HG02610 (cell line): ENCODE data around the gene PCNT.

ENCODE experiments used
- ATAC-seq: cut with Tn5 transposase; IDR thresholded peaks from one replicate; pipeline ENCODE4 v1.9.1; 2021; ENCODE audit warnings: mild to moderate bottlenecking, moderate library complexity; ENCODE audit not compliant: unreplicated experiment

The PCNT gene

DNA sequence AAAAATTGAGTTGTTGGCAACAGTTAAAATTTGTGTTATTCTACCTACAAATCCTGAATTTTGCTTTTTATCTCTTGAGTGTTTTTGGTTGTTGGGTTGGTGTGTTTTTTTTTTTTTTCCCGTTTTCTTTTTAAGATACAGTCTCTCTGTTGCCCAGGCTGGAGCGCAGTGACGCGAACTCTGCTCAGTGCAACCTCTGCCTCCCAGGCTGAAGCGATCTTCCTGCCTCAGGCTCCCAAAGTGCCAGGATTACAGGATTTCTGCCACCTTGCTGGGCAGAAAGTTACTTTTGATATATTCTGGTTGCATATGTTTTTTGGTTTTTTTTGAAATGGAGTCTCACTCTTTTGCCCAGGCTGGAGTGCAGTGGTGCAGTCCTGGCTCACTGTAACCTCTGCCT, 4.2 kb downstream of the PCNT start:
- no peak for ATAC-seq

DNA sequence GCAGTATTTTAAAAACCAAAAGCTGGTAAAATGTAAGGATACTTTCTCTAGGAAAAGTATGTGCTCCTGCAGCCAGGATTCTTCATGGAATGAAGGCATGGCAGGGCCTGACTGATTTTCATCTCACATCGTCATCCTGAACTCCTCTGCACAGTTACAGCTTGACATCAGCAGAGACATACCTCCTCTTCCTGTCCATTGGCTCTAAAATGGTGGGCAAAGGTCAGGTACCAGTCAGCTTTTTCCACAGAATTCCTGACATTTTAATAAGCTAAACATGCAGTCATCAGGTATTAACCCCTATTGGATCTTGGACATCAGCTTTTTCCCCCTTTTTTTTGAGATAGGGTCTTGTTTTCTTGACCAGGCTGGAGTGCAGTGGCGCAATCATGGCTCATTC, 5.8 kb downstream of the PCNT start:
- ATAC-seq, result no peak

- no peak for ATAC-seq
These were observed 10.6 kb downstream of the PCNT start for GRCh38 chr21:46334351-46335140.

DNA sequence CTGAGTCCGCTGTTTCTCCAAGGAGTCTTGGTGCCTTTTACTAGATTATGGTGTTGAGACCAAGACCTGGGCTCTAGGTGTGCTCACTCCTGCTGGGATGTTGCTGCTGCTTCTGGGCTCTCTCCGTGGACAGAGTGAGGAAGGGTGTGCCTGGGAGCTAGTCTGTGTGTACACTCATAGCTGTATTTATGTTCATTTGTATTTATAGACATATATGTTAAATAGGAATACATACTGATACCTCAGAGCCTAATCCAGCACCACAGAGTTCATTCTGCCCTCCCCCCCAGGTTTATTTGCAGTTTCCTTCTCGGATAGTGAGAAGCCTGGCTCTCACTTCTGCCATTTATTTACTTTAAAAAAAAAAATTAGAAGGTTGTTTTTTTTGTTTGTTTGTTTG, 12.6 kb downstream of the PCNT start:
- no peak for ATAC-seq

- no peak for ATAC-seq
These were observed 17.0 kb downstream of the PCNT start for GRCh38 chr21:46340998-46341397.

DNA sequence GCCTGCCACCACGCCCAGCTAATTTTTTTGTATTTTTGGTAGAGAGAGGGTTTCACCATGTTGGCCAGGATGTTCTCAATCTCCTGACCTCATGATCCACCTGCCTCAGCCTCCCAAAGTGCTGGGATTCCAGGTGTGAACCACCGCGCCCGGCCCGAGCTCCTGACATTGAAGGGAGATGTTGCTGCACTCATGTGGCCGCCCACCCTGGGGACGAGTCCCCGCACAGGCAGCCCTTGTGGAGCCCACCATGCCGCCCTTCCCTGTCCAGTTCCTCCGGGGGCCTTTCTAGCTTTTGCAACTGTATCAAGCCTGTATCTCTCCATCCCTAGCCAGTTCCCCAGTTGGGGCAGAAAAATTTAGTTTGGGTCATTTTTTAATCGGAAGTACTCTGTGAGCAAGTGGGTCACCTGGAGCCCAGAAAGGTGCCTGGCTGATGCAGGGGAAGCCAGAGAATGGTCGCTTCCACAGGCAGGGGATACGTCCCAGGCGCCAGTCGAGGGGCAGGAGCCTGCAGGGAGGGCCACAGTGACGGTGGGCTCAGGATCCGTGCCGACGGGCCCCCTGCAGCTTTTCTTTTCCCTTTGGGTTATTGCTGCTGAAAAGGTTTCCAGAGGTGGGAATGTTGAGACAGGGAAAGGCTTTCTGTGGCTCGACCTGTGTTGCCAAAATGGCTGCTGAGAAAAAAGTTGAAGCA, 20.4 kb downstream of the PCNT start:
- ATAC-seq, result no peak

- ATAC-seq, result no peak
These were observed 21.9 kb downstream of the PCNT start for GRCh38 chr21:46345861-46346260.

DNA sequence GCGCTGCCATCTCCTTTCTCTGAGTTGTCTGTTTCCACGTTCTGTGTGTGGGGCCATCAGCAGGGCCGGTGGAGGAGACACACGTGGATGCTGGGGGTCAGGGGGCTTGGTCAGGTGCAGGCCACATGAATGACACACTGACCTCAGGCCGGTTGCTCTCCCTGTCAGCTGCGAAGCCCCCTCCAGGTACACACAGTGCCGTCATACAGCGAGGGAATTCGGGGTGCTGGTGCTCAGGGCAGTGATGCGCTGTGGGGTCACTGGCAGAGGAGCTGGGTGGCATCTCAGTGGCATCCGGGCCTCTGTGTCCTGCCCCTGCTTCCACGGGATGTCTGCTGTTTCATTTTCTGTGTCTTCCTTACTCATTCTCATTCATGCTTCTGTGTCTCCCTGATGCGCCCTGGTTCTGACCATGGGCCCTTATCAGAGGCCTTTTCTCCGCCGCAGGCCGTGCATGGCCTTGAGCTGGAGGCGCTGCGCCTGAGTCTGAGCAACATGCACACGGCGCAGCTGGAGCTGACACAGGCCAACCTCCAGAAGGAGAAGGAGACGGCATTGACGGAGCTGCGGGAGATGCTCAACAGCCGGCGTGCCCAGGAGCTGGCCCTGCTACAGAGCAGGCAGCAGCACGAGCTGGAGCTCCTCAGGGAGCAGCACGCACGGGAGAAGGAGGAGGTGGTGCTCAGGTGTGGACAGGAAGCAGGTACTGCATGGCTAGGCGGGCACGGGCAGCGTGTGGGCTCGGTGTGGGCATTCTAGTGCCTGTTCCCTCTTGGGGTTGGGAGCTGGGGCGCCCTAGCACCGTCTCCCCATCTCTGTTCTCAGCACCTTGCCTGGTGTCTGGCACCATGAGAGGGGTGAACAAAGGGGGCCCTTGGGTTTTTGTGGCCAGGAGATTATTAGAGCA, 22.6 kb downstream of the PCNT start:
- no peak for ATAC-seq

GRCh38 chr21:46347203-46347550, 23.2 kb downstream of the PCNT start:
- ATAC-seq, result no peak

GRCh38 chr21:46347791-46348381, 23.9 kb downstream of the PCNT start:
- no peak for ATAC-seq

DNA sequence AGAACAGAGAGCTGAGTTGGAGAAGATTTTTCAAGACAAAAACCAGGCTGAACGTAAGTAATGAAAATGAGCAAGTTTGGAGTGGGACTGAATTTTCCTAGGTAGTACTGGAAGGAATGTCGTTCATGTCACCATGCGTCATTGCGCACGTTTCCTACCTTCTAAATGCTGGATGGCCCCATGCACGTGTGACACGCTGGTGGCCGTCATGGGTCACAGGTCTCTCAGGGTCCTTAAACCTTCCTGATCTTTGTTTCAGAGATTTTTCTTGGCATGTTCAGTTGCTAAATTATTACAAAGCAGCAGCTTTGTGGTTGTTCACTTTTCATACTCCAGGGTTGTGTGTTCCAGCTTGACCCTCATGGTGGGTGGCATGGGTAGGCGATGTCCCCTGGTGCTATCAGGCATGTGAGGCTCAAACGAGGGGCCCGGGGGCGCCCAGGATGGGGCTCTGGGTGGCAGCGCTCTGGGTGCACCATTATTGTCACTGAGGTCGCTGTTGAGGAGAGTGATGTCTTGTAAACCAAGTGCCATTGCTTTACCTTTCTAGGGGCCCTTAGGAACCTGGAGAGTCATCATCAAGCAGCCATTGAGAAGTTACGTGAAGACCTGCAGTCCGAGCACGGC, 25.3 kb downstream of the PCNT start:
- no peak for ATAC-seq

DNA sequence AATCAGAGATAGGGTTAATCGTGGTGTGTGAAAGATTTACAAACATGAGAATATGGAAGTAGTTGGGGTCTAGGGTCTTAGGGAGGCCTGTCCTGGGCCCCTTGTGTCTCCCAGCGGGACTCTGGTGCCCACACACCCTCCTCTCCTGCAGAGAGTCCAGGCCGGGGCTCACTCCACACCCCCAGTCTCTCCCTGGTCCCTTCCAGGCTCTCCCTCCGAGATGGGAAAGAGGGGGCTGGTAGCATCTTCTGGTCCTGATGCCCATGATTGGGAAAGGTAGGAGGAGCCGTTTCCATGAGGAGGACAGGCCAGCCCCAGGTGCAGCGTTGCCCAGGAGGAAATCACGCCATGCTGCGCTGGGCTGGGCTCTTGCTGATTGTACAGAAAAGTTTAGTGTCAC, 26.6 kb downstream of the PCNT start:
- ATAC-seq, result no peak

- no peak for ATAC-seq
These were observed 27.0 kb downstream of the PCNT start for GRCh38 chr21:46350981-46351380.

- no peak for ATAC-seq
These were observed 27.7 kb downstream of the PCNT start for GRCh38 chr21:46351476-46352163.

GRCh38 chr21:46352164-46352515, 28.2 kb downstream of the PCNT start:
- no peak for ATAC-seq

GRCh38 chr21:46352913-46353312, 29.0 kb downstream of the PCNT start:
- ATAC-seq, result no peak

DNA sequence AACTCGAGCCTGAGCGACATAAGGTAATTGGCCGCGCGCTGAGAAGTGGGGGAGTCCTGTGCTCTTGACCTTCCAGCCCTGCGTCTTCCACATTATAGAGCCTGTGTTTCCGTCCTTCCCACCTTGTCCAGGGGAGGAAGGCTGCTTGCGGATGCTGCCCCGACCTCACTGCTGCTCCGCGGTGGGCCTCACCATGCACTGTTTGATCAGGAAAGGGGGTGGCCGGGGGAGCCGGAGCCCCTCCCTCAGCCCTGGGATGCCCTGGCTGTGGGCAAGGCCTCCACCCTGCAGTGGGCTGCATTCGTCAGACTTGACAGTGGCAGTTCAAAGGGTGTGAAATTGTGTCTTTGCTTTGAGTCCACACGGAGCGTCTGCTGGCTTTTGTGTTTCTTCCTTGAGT, 30.1 kb downstream of the PCNT start:
- no peak for ATAC-seq

GRCh38 chr21:46354518-46354917, 30.6 kb downstream of the PCNT start:
- ATAC-seq, result no peak

GRCh38 chr21:46355161-46356004, 31.4 kb downstream of the PCNT start:
- ATAC-seq, result no peak

DNA sequence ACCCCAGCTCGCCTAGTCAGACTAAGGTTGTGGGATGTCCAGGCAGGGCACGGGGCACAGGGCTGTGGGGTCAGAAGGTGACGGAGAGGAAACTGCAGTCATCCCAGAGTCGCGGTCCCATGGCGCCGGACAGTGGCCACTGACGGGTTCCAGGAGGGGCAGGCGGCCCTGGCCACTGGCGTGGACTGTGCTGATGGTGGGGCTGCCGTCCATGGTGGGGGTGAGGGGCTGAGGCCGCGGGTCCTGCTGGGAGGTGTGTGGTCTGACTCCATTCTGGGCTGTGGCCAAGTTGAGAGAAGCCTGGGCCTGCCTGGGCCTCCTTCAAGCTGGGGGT, 32.0 kb downstream of the PCNT start:
- no peak for ATAC-seq
